GM12801 (cell line): ENCODE data around the gene FYN.

Source experiments
- CTCF ChIP-seq: IDR thresholded peaks from one replicate; pipeline ENCODE4 v1.5.1; 2011; ENCODE audit warnings: control low read depth; ENCODE audit not compliant: insufficient read length; ENCODE audit errors: extremely low read depth

The FYN gene

GRCh38 chr6:111679126-111679858, 194.0 kb downstream of the FYN start:
- no peak for TF ChIP-seq CTCF

- no peak for TF ChIP-seq CTCF
Observed at GRCh38 chr6:111677249-111677990, 195.8 kb downstream of the FYN start.

- no peak for TF ChIP-seq CTCF
Observed at GRCh38 chr6:111676383-111676782, 196.9 kb downstream of the FYN start.

GRCh38 chr6:111674883-111675282, 198.4 kb downstream of the FYN start:
- no peak for TF ChIP-seq CTCF

GRCh38 chr6:111674413-111674812, 198.8 kb downstream of the FYN start:
- no peak for TF ChIP-seq CTCF

- no peak for TF ChIP-seq CTCF
Observed at GRCh38 chr6:111673937-111674336, 199.3 kb downstream of the FYN start.

- no peak for TF ChIP-seq CTCF
Observed at GRCh38 chr6:111673532-111673931, 199.7 kb downstream of the FYN start.
